CD4-positive, CD25-positive, alpha-beta regulatory T cell (primary cell): ENCODE measurements around the gene SAPCD2. TPM values are rescaled to one million over a fixed set of nuclear protein-coding genes. Genes with fewer than 3 reads are reported as not detected.

Source experiments
- ATAC-seq, 2 donors: fragments of 150-1000 bp; cut with Tn5 transposase; one replicate each; pipeline ENCODE4 v1.10.0; 2021; ENCODE audit warnings: low read depth in 2 of 2, moderate number of reproducible peaks in 2 of 2, moderate library complexity in 1 of 2
- DNase-seq, 3 donors: peaks; one replicate each; pipeline versions ENCODE4 v3.0.0 to v3.0.0-alpha.2; 2012 to 2022; ENCODE audit warnings: mixed read lengths in 1 of 3
- H3K27ac ChIP-seq: one replicate; pipeline ENCODE4 v1.7.0; 2013; ENCODE audit warnings: mild to moderate bottlenecking, low read length; ENCODE audit not compliant: insufficient read depth, poor library complexity, severe bottlenecking
- H3K27me3 ChIP-seq: one replicate; pipeline ENCODE4 v1.7.0; 2013; ENCODE audit warnings: low read length; ENCODE audit not compliant: control insufficient read depth, insufficient read depth
- H3K36me3 ChIP-seq: one replicate; pipeline ENCODE4 v1.7.0; 2013; ENCODE audit warnings: mild to moderate bottlenecking, low read length, moderate library complexity; ENCODE audit not compliant: control insufficient read depth, insufficient read depth
- H3K4me1 ChIP-seq: 2 replicates; pipeline ENCODE4 v1.7.0; 2013; ENCODE audit warnings: mild to moderate bottlenecking, low read length; ENCODE audit not compliant: insufficient read depth, control insufficient read depth, poor library complexity, severe bottlenecking
- H3K4me3 ChIP-seq: one replicate; pipeline ENCODE4 v1.7.0; 2013; ENCODE audit warnings: low read depth, mild to moderate bottlenecking, low read length, moderate library complexity
- H3K9me3 ChIP-seq, 2 experiments: 1 replicate in 1 of 2; 2 replicates in 1 of 2; pipeline ENCODE4 v1.7.0; 2013; ENCODE audit warnings: low read length in 2 of 2, mild to moderate bottlenecking in 1 of 2, moderate library complexity in 1 of 2; ENCODE audit not compliant: control insufficient read depth in 2 of 2
- H3K27ac Mint-ChIP-seq, 3 donors: one replicate each; pipeline ENCODE4 v1.8.0; 2020 to 2022; ENCODE audit warnings: mild to moderate bottlenecking in 3 of 3, mixed read lengths in 3 of 3, moderate library complexity in 2 of 3
- H3K27me3 Mint-ChIP-seq: one replicate; pipeline ENCODE4 v1.8.0; 2022; ENCODE audit warnings: mild to moderate bottlenecking, mixed read lengths
- H3K36me3 Mint-ChIP-seq: one replicate; pipeline ENCODE4 v1.8.0; 2020; ENCODE audit warnings: mixed read lengths
- H3K4me1 Mint-ChIP-seq, 4 donors: one replicate each; pipeline ENCODE4 v1.8.0; 2020 to 2022; ENCODE audit warnings: mixed read lengths in 4 of 4, mild to moderate bottlenecking in 1 of 4
- H3K4me3 Mint-ChIP-seq, 4 donors: one replicate each; pipeline ENCODE4 v1.8.0; 2020 to 2022; ENCODE audit warnings: mild to moderate bottlenecking in 4 of 4, mixed read lengths in 4 of 4, moderate library complexity in 3 of 4
- H3K9me3 Mint-ChIP-seq, 7 donors: one replicate each; pipeline ENCODE4 v1.8.0; 2020 to 2022; ENCODE audit warnings: mixed read lengths in 7 of 7, mild to moderate bottlenecking in 3 of 7, moderate library complexity in 2 of 7
- polyA plus RNA-seq, 4 donors: library from polyadenylated mRNA; unstranded; fragments of 300-500 nt; fragmentation: Illumina TruSeq; gene quantifications; one replicate each; pipeline ENCODE4 v1.2.3, GENCODE V29; 2021
- total RNA-seq: library from RNA; stranded (reverse); gene quantifications from one replicate; pipeline ENCODE4 v1.2.3, GENCODE V29; 2022

The SAPCD2 gene
- total and polyA plus RNA-seq, 5 donors from 2014 or later = 0.09 to 1.2 (median 0.19) TPM

DNA sequence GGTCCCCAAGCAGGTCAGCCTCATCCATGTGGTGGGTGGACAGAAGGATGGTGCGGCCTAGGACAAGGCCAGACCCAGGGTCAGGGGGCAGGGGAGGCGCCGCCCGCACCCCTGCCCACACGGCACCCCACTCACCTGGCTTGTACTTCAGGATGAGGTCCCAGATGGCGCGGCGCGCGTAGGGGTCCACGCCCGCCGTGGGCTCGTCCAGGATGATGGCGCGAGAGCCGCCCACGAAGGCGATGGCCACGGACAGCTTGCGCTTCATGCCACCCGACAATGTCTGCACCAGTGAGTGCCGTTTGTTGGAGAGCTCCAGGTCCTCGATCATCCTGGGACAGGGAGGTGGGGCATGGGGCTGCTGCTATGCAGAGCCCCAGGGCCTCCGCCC, 54.8 kb downstream of the SAPCD2 start:
- Mint-ChIP-seq H3K36me3 (peaks cover 4% of the 10 kb centered on the region), H3K4me3 (no peak overlapping the region), H3K27me3 (no peaks in the 10 kb centered on the region), H3K4me1 (peaks cover 0 to 5% (median 0%) of the 10 kb centered on the region in 4 donors), H3K9me3 (peaks cover 0 to 2% (median 0%) of the 10 kb centered on the region in 7 donors), H3K27ac (no peak overlapping the region)
- Histone ChIP-seq H3K4me3 (no peak overlapping the region), H3K4me1 (no peaks in the 10 kb centered on the region), H3K27ac (no peak overlapping the region), H3K27me3 (no peaks in the 10 kb centered on the region), H3K9me3 (no peaks in the 10 kb centered on the region), H3K36me3 (peaks cover 11% of the 10 kb centered on the region)
- ATAC-seq (no peak), DNase-seq (no peak)

- H3K4me3 ChIP-seq = no peak overlapping the region
- no peak overlapping the region for H3K27ac Mint-ChIP-seq
- H3K36me3 Mint-ChIP-seq = peaks cover 4% of the 10 kb centered on the region
- no peak for DNase-seq
- H3K4me1 Mint-ChIP-seq = peaks cover 0 to 5% (median 0%) of the 10 kb centered on the region in 4 donors
- no peak overlapping the region for H3K27ac ChIP-seq
- H3K4me1 ChIP-seq = no peaks in the 10 kb centered on the region
- peaks cover 11% of the 10 kb centered on the region for H3K36me3 ChIP-seq
- ATAC-seq = no peak
- H3K9me3 Mint-ChIP-seq = peaks cover 0 to 2% (median 0%) of the 10 kb centered on the region in 7 donors
- no peaks in the 10 kb centered on the region for H3K27me3 Mint-ChIP-seq
- no peak overlapping the region for H3K4me3 Mint-ChIP-seq
- no peaks in the 10 kb centered on the region for H3K9me3 ChIP-seq
- H3K27me3 ChIP-seq = no peaks in the 10 kb centered on the region
Measured at GRCh38 chr9:137014776-137015539, 55.4 kb downstream of the SAPCD2 start.

GRCh38 chr9:137014166-137014565, 56.2 kb downstream of the SAPCD2 start:
- H3K36me3 Mint-ChIP-seq = peaks cover 4% of the 10 kb centered on the region
- ATAC-seq (no peak), DNase-seq (no peak)
- H3K4me3 ChIP-seq = no peak overlapping the region
- no peaks in the 10 kb centered on the region for H3K4me1 ChIP-seq
- no peaks in the 10 kb centered on the region for H3K9me3 ChIP-seq
- H3K27ac ChIP-seq = no peak overlapping the region
- H3K4me3 Mint-ChIP-seq = no peak overlapping the region
- H3K27ac Mint-ChIP-seq = no peak overlapping the region
- H3K36me3 ChIP-seq = peaks cover 11% of the 10 kb centered on the region
- peaks cover 0 to 2% (median 0%) of the 10 kb centered on the region in 7 donors for H3K9me3 Mint-ChIP-seq
- H3K4me1 Mint-ChIP-seq = peaks cover 0 to 2% (median 0%) of the 10 kb centered on the region in 4 donors
- H3K27me3 ChIP-seq = no peaks in the 10 kb centered on the region
- H3K27me3 Mint-ChIP-seq = no peaks in the 10 kb centered on the region

GRCh38 chr9:137013571-137013940, 56.8 kb downstream of the SAPCD2 start:
- Mint-ChIP-seq H3K36me3 (peaks cover 4% of the 10 kb centered on the region), H3K4me1 (peaks cover 0 to under 1% (median 0%) of the 10 kb centered on the region in 4 donors), H3K27me3 (no peaks in the 10 kb centered on the region), H3K27ac (no peak overlapping the region), H3K4me3 (no peak overlapping the region), H3K9me3 (peaks cover 0 to 2% (median 0%) of the 10 kb centered on the region in 7 donors)
- H3K27ac ChIP-seq = no peak overlapping the region
- DNase-seq (no peak), ATAC-seq (no peak)
- no peaks in the 10 kb centered on the region for H3K4me1 ChIP-seq
- H3K27me3 ChIP-seq = no peaks in the 10 kb centered on the region
- peaks cover 11% of the 10 kb centered on the region for H3K36me3 ChIP-seq
- H3K4me3 ChIP-seq = no peak overlapping the region
- no peaks in the 10 kb centered on the region for H3K9me3 ChIP-seq

GRCh38 chr9:137012694-137013570, 57.4 kb downstream of the SAPCD2 start:
- ATAC-seq (no peak), DNase-seq (no peak)
- H3K27ac Mint-ChIP-seq = no peak overlapping the region
- Histone ChIP-seq H3K27me3 (no peaks in the 10 kb centered on the region), H3K9me3 (no peaks in the 10 kb centered on the region), H3K4me3 (no peak overlapping the region), H3K27ac (no peak overlapping the region), H3K4me1 (no peaks in the 10 kb centered on the region), H3K36me3 (peaks cover 11% of the 10 kb centered on the region)
- H3K4me3 Mint-ChIP-seq = no peak overlapping the region
- no peaks in the 10 kb centered on the region for H3K4me1 Mint-ChIP-seq
- peaks cover 4% of the 10 kb centered on the region for H3K36me3 Mint-ChIP-seq
- H3K9me3 Mint-ChIP-seq = peaks cover 0 to 2% (median 0%) of the 10 kb centered on the region in 7 donors
- H3K27me3 Mint-ChIP-seq = no peaks in the 10 kb centered on the region

Other genes with a start within 250 kb of the SAPCD2 start
Only the 30 nearest of the 36 such genes appear.
- 28.6 TPM for gene TRAF2, start 184.0 kb downstream of the SAPCD2 start, total RNA-seq
- 10 to 100 TPM; 11.0 to 23.0 (median 15.6) TPM for gene TRAF2, start 184.0 kb downstream of the SAPCD2 start, polyA plus RNA-seq
- gene FBXW5, start 125.8 kb downstream of the SAPCD2 start, total RNA-seq = 96.9 TPM
- 100 to 1,000 TPM in 3 of 4 donors, 10 to 100 TPM in 1; 91.6 to 134 (median 121) TPM for gene FBXW5, start 125.8 kb downstream of the SAPCD2 start, polyA plus RNA-seq
- gene C8G, start 125.3 kb downstream of the SAPCD2 start, total RNA-seq = 1.1 TPM
- gene C8G, start 125.3 kb downstream of the SAPCD2 start, polyA plus RNA-seq = under 1 TPM in 1 of 4 donors, not detected in 3; 0.96 TPM
- gene LCN12, start 118.3 kb downstream of the SAPCD2 start, total RNA-seq = 1.4 TPM
- not detected for gene LCN12, start 118.3 kb downstream of the SAPCD2 start, polyA plus RNA-seq
- 15.4 TPM for gene PTGDS, start 93.1 kb downstream of the SAPCD2 start, total RNA-seq
- under 1 TPM in 1 of 4 donors, not detected in 3; 0.47 TPM for gene PTGDS, start 93.1 kb downstream of the SAPCD2 start, polyA plus RNA-seq
- gene LCNL1, start 87.6 kb downstream of the SAPCD2 start, total RNA-seq = not detected
- gene LCNL1, start 87.6 kb downstream of the SAPCD2 start, polyA plus RNA-seq = not detected
- gene PAXX, start 78.1 kb downstream of the SAPCD2 start, total RNA-seq = 83.3 TPM
- gene PAXX, start 78.1 kb downstream of the SAPCD2 start, polyA plus RNA-seq = 10 to 100 TPM; 46.7 to 67.5 (median 66.0) TPM
- gene CLIC3, start 74.0 kb downstream of the SAPCD2 start, total RNA-seq = 1.0 TPM
- 1 to 10 TPM in 3 of 4 donors, under 1 TPM in 1; 0.38 to 4.5 (median 2.9) TPM for gene CLIC3, start 74.0 kb downstream of the SAPCD2 start, polyA plus RNA-seq
- 135 TPM for gene ABCA2, start 42.3 kb downstream of the SAPCD2 start, total RNA-seq
- 1 to 10 TPM; 3.8 to 4.5 (median 4.3) TPM for gene ABCA2, start 42.3 kb downstream of the SAPCD2 start, polyA plus RNA-seq
- 15.2 TPM for gene FUT7, start 38.5 kb downstream of the SAPCD2 start, total RNA-seq
- gene FUT7, start 38.5 kb downstream of the SAPCD2 start, polyA plus RNA-seq = 10 to 100 TPM; 31.8 to 79.0 (median 42.9) TPM
- 106 TPM for gene NPDC1, start 24.4 kb downstream of the SAPCD2 start, total RNA-seq
- 10 to 100 TPM in 2 of 4 donors, 1 to 10 TPM in 2; 4.2 to 15.3 (median 9.2) TPM for gene NPDC1, start 24.4 kb downstream of the SAPCD2 start, polyA plus RNA-seq
- gene ENTPD2, start 16.5 kb downstream of the SAPCD2 start, total RNA-seq = not detected
- not detected for gene ENTPD2, start 16.5 kb downstream of the SAPCD2 start, polyA plus RNA-seq
- gene UAP1L1, start 7.0 kb upstream of the SAPCD2 start, total RNA-seq = 14.8 TPM
- gene UAP1L1, start 7.0 kb upstream of the SAPCD2 start, polyA plus RNA-seq = 1 to 10 TPM; 1.3 to 3.6 (median 1.7) TPM
- gene MAN1B1, start 16.4 kb upstream of the SAPCD2 start, total RNA-seq = 71.3 TPM
- gene MAN1B1, start 16.4 kb upstream of the SAPCD2 start, polyA plus RNA-seq = 10 to 100 TPM; 42.1 to 53.5 (median 45.7) TPM
- gene DPP7, start 44.2 kb upstream of the SAPCD2 start, total RNA-seq = 343 TPM
- 100 to 1,000 TPM; 119 to 164 (median 153) TPM for gene DPP7, start 44.2 kb upstream of the SAPCD2 start, polyA plus RNA-seq
- gene GRIN1, start 68.6 kb upstream of the SAPCD2 start, total RNA-seq = not detected
- gene GRIN1, start 68.6 kb upstream of the SAPCD2 start, polyA plus RNA-seq = not detected
- gene LRRC26, start 99.5 kb upstream of the SAPCD2 start, total RNA-seq = not detected
- gene LRRC26, start 99.5 kb upstream of the SAPCD2 start, polyA plus RNA-seq = not detected
- gene TMEM210, start 101.5 kb upstream of the SAPCD2 start, total RNA-seq = not detected
- not detected for gene TMEM210, start 101.5 kb upstream of the SAPCD2 start, polyA plus RNA-seq
- 127 TPM for gene ANAPC2, start 118.0 kb upstream of the SAPCD2 start, total RNA-seq
- gene ANAPC2, start 118.0 kb upstream of the SAPCD2 start, polyA plus RNA-seq = 1 to 10 TPM; 7.5 to 8.7 (median 8.0) TPM
- 54.3 TPM for gene SSNA1, start 118.1 kb upstream of the SAPCD2 start, total RNA-seq
- 100 to 1,000 TPM; 112 to 150 (median 130) TPM for gene SSNA1, start 118.1 kb upstream of the SAPCD2 start, polyA plus RNA-seq
- 5.9 TPM for gene TPRN, start 130.2 kb upstream of the SAPCD2 start, total RNA-seq
- gene TPRN, start 130.2 kb upstream of the SAPCD2 start, polyA plus RNA-seq = under 1 TPM; 0.27 to 0.91 (median 0.43) TPM
- 20.7 TPM for gene TMEM203, start 135.1 kb upstream of the SAPCD2 start, total RNA-seq
- gene TMEM203, start 135.1 kb upstream of the SAPCD2 start, polyA plus RNA-seq = 100 to 1,000 TPM; 116 to 148 (median 132) TPM
- gene NDOR1, start 135.1 kb upstream of the SAPCD2 start, total RNA-seq = 30.0 TPM
- gene NDOR1, start 135.1 kb upstream of the SAPCD2 start, polyA plus RNA-seq = 1 to 10 TPM; 3.9 to 7.6 (median 5.0) TPM
- 1.2 TPM for gene RNF208, start 151.7 kb upstream of the SAPCD2 start, total RNA-seq
- gene RNF208, start 151.7 kb upstream of the SAPCD2 start, polyA plus RNA-seq = not detected
- not detected for gene CYSRT1, start 154.6 kb upstream of the SAPCD2 start, total RNA-seq
- not detected for gene CYSRT1, start 154.6 kb upstream of the SAPCD2 start, polyA plus RNA-seq
- not detected for gene RNF224, start 156.9 kb upstream of the SAPCD2 start, total RNA-seq
- not detected for gene RNF224, start 156.9 kb upstream of the SAPCD2 start, polyA plus RNA-seq
- gene SLC34A3, start 160.3 kb upstream of the SAPCD2 start, total RNA-seq = not detected
- not detected for gene SLC34A3, start 160.3 kb upstream of the SAPCD2 start, polyA plus RNA-seq
- 100 TPM for gene TUBB4B, start 170.7 kb upstream of the SAPCD2 start, total RNA-seq
- 10 to 100 TPM; 56.7 to 87.4 (median 71.8) TPM for gene TUBB4B, start 170.7 kb upstream of the SAPCD2 start, polyA plus RNA-seq
- not detected for gene STPG3, start 180.7 kb upstream of the SAPCD2 start, total RNA-seq
- not detected for gene STPG3, start 180.7 kb upstream of the SAPCD2 start, polyA plus RNA-seq
- gene NELFB, start 184.8 kb upstream of the SAPCD2 start, total RNA-seq = 46.4 TPM
- gene NELFB, start 184.8 kb upstream of the SAPCD2 start, polyA plus RNA-seq = 10 to 100 TPM; 22.3 to 27.1 (median 23.7) TPM